Prostate gland (tissue), 2 donors: Measurements from ENCODE around the gene COL15A1. TPM values are rescaled to one million over a fixed set of nuclear protein-coding genes. Genes with fewer than 3 reads are reported as not detected.

ENCODE experiments used
- DNase-seq: peaks from one replicate; pipeline ENCODE4 v3.0.0-alpha.2; 2019; ENCODE audit warnings: low spot score
- H3K27ac ChIP-seq, 2 donors: fragments of 200-600 bp; sonication (generic); 2 replicates each; pipeline ENCODE4 v1.5.1; 2017 to 2019
- H3K27me3 ChIP-seq: fragments of 200-600 bp; sonication (generic); replicated peaks from 2 replicates; pipeline ENCODE4 v1.5.1; 2019; ENCODE audit not compliant: insufficient read depth
- H3K36me3 ChIP-seq, 2 donors: fragments of 200-600 bp; sonication (generic); 1 replicate in 1 of 2; 2 replicates in 1 of 2; pipeline versions ENCODE4 v1.5.1 to v1.8.1; 2017 to 2019
- H3K4me1 ChIP-seq: fragments of 200-600 bp; sonication (generic); replicated peaks from 2 replicates; pipeline ENCODE4 v1.5.1; 2019
- H3K4me3 ChIP-seq, 2 donors: fragments of 200-600 bp; sonication (generic); 2 replicates each; pipeline ENCODE4 v1.5.1; 2017 to 2019
- H3K9me3 ChIP-seq: fragments of 200-600 bp; sonication (generic); 2 replicates; pipeline ENCODE4 v1.5.1; 2017
- POLR2A ChIP-seq: fragments of 450-650 bp; IDR thresholded peaks from one replicate; pipeline ENCODE4 v1.6.1; 2016; ENCODE audit warnings: antibody characterized with exemption, mild to moderate bottlenecking
- POLR2AphosphoS5 ChIP-seq: sonication (generic); formaldehyde crosslinking; IDR thresholded peaks from one replicate; pipeline ENCODE4 v1.6.1; 2017; ENCODE audit warnings: antibody characterized with exemption
- WGBS: methylation state at CpG from one replicate; pipeline ENCODE4 v1.1.5; 2018; 5-methylcytosine and 5-hydroxymethylcytosine counted together
- intact Hi-C: fragments of 100-400 bp; cut with DNase I; formaldehyde crosslinking; loops from one replicate; pipeline ENCODE4 v1.14.2; 2022
- total RNA-seq, 2 donors: library from RNA; depleted of rRNA; stranded (reverse); fragments of >200 nt; gene quantifications; one replicate each; pipeline ENCODE4 v1.1.0, GENCODE V29; 2016
- TF ChIP-seq, protein P1 (sequence below), 4 experiments: fragments of 200-600 bp in 2 of 4; fragments of 450-650 bp in 2 of 4; sonication (generic) in 2 of 4; IDR thresholded peaks; 1 replicate in 3 of 4; 2 replicates in 1 of 4; pipeline ENCODE4 v1.5.1; 2016 to 2019; ENCODE audit warnings: antibody characterized with exemption in 4 of 4, mild to moderate bottlenecking in 2 of 4, moderate library complexity in 2 of 4

COL15A1 gene
- total RNA-seq, 2 donors from 2014 or later, result 10.3 to 79.9 TPM

DNA sequence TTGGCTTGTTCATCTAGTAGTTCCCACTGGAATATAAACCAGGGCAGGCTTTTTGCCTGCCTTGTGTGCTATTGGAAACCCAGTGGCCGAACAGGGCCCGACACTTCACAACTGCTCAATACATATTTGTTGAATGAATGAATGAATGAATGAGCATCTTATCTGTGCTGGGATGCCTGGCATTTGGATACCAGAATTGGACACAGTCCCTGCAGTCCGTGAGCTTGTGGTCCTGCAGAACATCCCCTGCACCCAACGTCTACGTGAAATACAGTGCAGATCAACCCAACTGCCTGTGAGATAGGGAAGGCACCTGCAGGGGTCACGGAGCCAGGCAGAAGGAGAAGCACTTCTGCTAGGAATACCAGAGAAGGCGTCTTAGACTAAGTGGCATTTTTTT lies 30.0 kb upstream of the COL15A1 start:
- DNase-seq, result no peak
- WGBS, result 92% methylated on average over 7 of the region's 7 CpGs
- no peak overlapping the region for H3K4me3 ChIP-seq
- no peaks in the 10 kb centered on the region for H3K36me3 ChIP-seq
- intact Hi-C loops, result no loop called here
- H3K27me3 ChIP-seq, result no peaks in the 10 kb centered on the region
- no peaks in the 10 kb centered on the region for H3K4me1 ChIP-seq
- no peak overlapping the region for H3K27ac ChIP-seq
- TF ChIP-seq, protein P1, sequence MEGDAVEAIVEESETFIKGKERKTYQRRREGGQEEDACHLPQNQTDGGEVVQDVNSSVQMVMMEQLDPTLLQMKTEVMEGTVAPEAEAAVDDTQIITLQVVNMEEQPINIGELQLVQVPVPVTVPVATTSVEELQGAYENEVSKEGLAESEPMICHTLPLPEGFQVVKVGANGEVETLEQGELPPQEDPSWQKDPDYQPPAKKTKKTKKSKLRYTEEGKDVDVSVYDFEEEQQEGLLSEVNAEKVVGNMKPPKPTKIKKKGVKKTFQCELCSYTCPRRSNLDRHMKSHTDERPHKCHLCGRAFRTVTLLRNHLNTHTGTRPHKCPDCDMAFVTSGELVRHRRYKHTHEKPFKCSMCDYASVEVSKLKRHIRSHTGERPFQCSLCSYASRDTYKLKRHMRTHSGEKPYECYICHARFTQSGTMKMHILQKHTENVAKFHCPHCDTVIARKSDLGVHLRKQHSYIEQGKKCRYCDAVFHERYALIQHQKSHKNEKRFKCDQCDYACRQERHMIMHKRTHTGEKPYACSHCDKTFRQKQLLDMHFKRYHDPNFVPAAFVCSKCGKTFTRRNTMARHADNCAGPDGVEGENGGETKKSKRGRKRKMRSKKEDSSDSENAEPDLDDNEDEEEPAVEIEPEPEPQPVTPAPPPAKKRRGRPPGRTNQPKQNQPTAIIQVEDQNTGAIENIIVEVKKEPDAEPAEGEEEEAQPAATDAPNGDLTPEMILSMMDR (IDR thresholded peaks at IDR 0.05), result no peak
- TF ChIP-seq POLR2A (no peak), POLR2AphosphoS5 (no peak)
- H3K9me3 ChIP-seq, result no peaks in the 10 kb centered on the region

- intact Hi-C loops, result no loop called here
- H3K27ac ChIP-seq, result no peak overlapping the region
- 94% methylated on average over 3 of the region's 3 CpGs for WGBS
- H3K4me3 ChIP-seq, result no peak overlapping the region
- no peaks in the 10 kb centered on the region for H3K36me3 ChIP-seq
- H3K4me1 ChIP-seq, result no peaks in the 10 kb centered on the region
- TF ChIP-seq, protein P1 (IDR thresholded peaks at IDR 0.05), result no peak
- TF ChIP-seq POLR2AphosphoS5, result no peak
- TF ChIP-seq POLR2A, result no peak
- H3K27me3 ChIP-seq, result no peaks in the 10 kb centered on the region
- no peak for DNase-seq
- H3K9me3 ChIP-seq, result no peaks in the 10 kb centered on the region
These were observed 28.1 kb upstream of the COL15A1 start for GRCh38 chr9:98915599-98915998.

DNA sequence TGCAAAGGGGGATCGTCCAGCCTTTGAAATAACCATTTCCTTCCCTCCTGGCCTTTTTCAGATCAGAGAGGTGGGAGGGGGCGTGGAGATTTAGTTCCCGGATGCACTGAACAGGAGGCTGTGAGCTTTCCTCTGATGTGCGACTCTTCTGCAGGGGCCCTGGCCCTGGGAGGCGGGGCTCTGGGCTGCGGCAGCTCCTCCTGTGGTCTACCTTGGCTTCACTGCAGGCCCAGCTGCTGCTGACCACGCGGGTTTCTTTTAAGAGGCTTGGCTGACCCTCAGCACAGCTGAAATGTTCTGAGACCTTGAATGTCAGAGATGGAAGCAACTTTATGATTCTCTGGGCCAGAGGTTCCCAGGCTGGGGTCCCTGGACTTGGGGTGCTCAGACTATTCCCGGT lies 27.0 kb upstream of the COL15A1 start:
- Histone ChIP-seq H3K27me3 (no peaks in the 10 kb centered on the region), H3K4me3 (no peak overlapping the region), H3K4me1 (no peaks in the 10 kb centered on the region), H3K36me3 (no peaks in the 10 kb centered on the region), H3K9me3 (no peaks in the 10 kb centered on the region), H3K27ac (no peak overlapping the region)
- TF ChIP-seq, protein P1 (IDR thresholded peaks at IDR 0.05), result no peak
- no peak for TF ChIP-seq POLR2AphosphoS5
- TF ChIP-seq POLR2A, result no peak
- intact Hi-C loops, result no loop called here
- WGBS, result 44% methylated on average over 9 of the region's 9 CpGs
- DNase-seq, result no peak

DNA sequence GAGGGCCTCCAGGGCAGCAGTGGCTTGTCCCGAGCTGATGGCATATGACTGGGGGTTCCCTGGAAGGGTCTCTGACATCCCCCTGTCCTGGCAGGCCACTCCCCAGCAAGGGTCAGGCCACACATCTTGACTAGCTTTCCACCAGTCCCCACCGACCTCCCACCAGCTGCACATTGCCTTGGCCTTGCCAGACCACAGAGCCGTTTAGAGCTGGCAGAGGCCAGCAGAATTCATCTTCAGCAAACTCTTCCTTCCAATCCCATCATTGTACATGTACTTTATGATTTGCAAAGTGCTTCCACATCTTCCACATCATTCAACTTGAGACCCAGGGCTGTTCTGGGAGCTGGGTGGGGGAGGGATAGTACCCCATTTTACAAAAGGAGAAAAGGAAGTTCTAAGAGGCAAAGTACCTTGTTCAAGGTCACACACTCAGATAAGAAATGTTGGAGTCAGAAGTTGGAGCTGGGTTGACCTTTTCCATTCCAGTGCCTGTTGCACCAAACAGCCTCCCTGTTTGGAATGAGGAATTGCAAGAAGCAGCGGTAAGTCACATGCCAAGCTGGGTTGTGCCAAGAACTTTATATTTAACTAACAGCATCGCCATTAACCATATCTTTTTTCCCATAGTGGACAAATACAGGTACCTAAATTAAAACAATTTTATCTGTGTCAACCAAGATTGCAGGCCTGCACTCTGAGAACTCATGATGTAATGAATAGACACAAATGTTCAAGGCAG lies 25.8 kb upstream of the COL15A1 start:
- 61% methylated on average over 5 of the region's 5 CpGs for WGBS

More for the DNA sequence above, 25.8 kb upstream of the COL15A1 start:
- H3K4me1 ChIP-seq, result no peaks in the 10 kb centered on the region
- no peaks in the 10 kb centered on the region for H3K36me3 ChIP-seq
- H3K4me3 ChIP-seq, result no peak overlapping the region
- H3K27ac ChIP-seq, result no peak overlapping the region
- TF ChIP-seq POLR2AphosphoS5 (no peak), POLR2A (no peak)
- TF ChIP-seq, protein P1 (IDR thresholded peaks at IDR 0.05), result no peak
- H3K27me3 ChIP-seq, result no peaks in the 10 kb centered on the region
- intact Hi-C loops, result no loop called here
- no peak for DNase-seq
- no peaks in the 10 kb centered on the region for H3K9me3 ChIP-seq
